A673 (cell line): Measurements from ENCODE around the gene MAFF. TPM values are rescaled to one million over a fixed set of nuclear protein-coding genes. Genes with fewer than 3 reads are reported as not detected.

Experiments
- BruUV-seq: library from RNA; stranded (reverse); fragments of 400-500 nt; replicated peaks from 2 replicates; lab custom pipeline; 2021; lab: Mats Ljungman, UMichigan
- CTCF ChIA-PET: fragments of 300-600 bp; sonication (Branson Sonifier 250); formaldehyde crosslinking; loops from one replicate; lab custom pipeline; 2022; ENCODE audit warnings: antibody characterized with exemption; lab: Charles Lee
- POLR2A ChIA-PET: fragments of 300-600 bp; sonication (Branson Sonifier 250); formaldehyde crosslinking; loops from one replicate; lab custom pipeline; 2022; ENCODE audit warnings: antibody characterized with exemption; ENCODE audit not compliant: low non-redundant PET; lab: Charles Lee
- DNase-seq: peaks from one replicate; pipeline ENCODE4 v3.0.0-alpha.2; 2015; ENCODE audit warnings: low spot score
- H3K27ac ChIP-seq: fragments of 200-600 bp; sonication (generic); 2 replicates; pipeline ENCODE4 v1.5.1; 2016; ENCODE audit warnings: mixed run types, low read depth, mild to moderate bottlenecking, mixed read lengths, antibody characterized with exemption, low read length; ENCODE audit not compliant: poor library complexity, severe bottlenecking
- H3K27me3 ChIP-seq: fragments of 200-600 bp; sonication (generic); replicated peaks from 2 replicates; pipeline ENCODE4 v1.6.1; 2017; ENCODE audit warnings: mixed run types, low read depth, mild to moderate bottlenecking, mixed read lengths, antibody characterized with exemption, low read length; ENCODE audit not compliant: insufficient read depth, poor library complexity
- H3K36me3 ChIP-seq: fragments of 200-600 bp; sonication (generic); 2 replicates; pipeline ENCODE4 v1.6.1; 2016; ENCODE audit warnings: mixed run types, mild to moderate bottlenecking, mixed read lengths, antibody characterized with exemption, low read length; ENCODE audit not compliant: insufficient read depth, poor library complexity, severe bottlenecking
- H3K4me1 ChIP-seq: fragments of 200-600 bp; sonication (generic); 2 replicates; pipeline ENCODE4 v1.6.1; 2017; ENCODE audit warnings: mixed run types, mild to moderate bottlenecking, mixed read lengths, antibody characterized with exemption, low read length; ENCODE audit not compliant: insufficient read depth, poor library complexity, severe bottlenecking
- H3K4me3 ChIP-seq: fragments of 200-600 bp; sonication (generic); 2 replicates; pipeline ENCODE4 v1.5.1; 2016; ENCODE audit warnings: low read depth, mixed run types, mild to moderate bottlenecking, mixed read lengths, low read length; ENCODE audit not compliant: poor library complexity, severe bottlenecking
- H3K9me3 ChIP-seq: fragments of 200-600 bp; sonication (generic); 2 replicates; pipeline ENCODE4 v1.6.1; 2016; ENCODE audit warnings: mixed run types, low read depth, mild to moderate bottlenecking, mixed read lengths, antibody characterized with exemption, low read length; ENCODE audit not compliant: poor library complexity, severe bottlenecking
- CTCF ChIP-seq: fragments of 300-800, 200-600 bp; sonication (generic); conservative IDR thresholded peaks from 2 replicates; pipeline ENCODE4 v1.5.1; 2017; ENCODE audit warnings: low read depth, mild to moderate bottlenecking, antibody characterized with exemption, low read length, moderate library complexity, mixed read lengths
- EZH2 ChIP-seq: fragments of 200-600 bp; sonication (generic); IDR thresholded peaks from 2 replicates; pipeline ENCODE4 v1.6.1; 2017; ENCODE audit warnings: borderline replicate concordance, low read depth, mild to moderate bottlenecking, mixed read lengths, antibody characterized with exemption, low read length; ENCODE audit not compliant: poor library complexity, severe bottlenecking
- intact Hi-C: fragments of 100-400 bp; cut with micrococcal nuclease; formaldehyde crosslinking; loops from one replicate; pipeline ENCODE4 v1.10.0; 2022; ENCODE audit not compliant: unreplicated experiment
- total RNA-seq: library from RNA; stranded (reverse); gene quantifications from 2 replicates; pipeline ENCODE4 v1.2.3, GENCODE V29; 2021

MAFF gene
- total RNA-seq, 1 experiment from 2014 or later = 6.3 TPM

- CTCF ChIA-PET = no interaction called here
- Histone ChIP-seq H3K4me1 (no peaks in the 10 kb centered on the region), H3K36me3 (no peaks in the 10 kb centered on the region), H3K9me3 (no peaks in the 10 kb centered on the region), H3K27me3 (no peaks in the 10 kb centered on the region), H3K4me3 (no peak overlapping the region), H3K27ac (no peak overlapping the region)
- POLR2A ChIA-PET = no interaction called here
- no TSS peak for BruUV-seq
- intact Hi-C loops = no loop called here
- TF ChIP-seq EZH2 (no peak), CTCF (no peak)
- DNase-seq = no peak
These were observed 49.0 kb downstream of the MAFF start for GRCh38 chr22:38250643-38251340.

- ChIA-PET CTCF (no interaction called here), POLR2A (no interaction called here)
- no peak overlapping the region for H3K4me3 ChIP-seq
- TF ChIP-seq EZH2 = no peak
- no peak for TF ChIP-seq CTCF
- H3K36me3 ChIP-seq = no peaks in the 10 kb centered on the region
- H3K9me3 ChIP-seq = no peaks in the 10 kb centered on the region
- H3K27me3 ChIP-seq = no peaks in the 10 kb centered on the region
- intact Hi-C loops = no loop called here
- H3K27ac ChIP-seq = no peak overlapping the region
- H3K4me1 ChIP-seq = no peaks in the 10 kb centered on the region
- no peak for DNase-seq
- no TSS peak for BruUV-seq
These were observed 49.5 kb downstream of the MAFF start for GRCh38 chr22:38251341-38251692.

DNA sequence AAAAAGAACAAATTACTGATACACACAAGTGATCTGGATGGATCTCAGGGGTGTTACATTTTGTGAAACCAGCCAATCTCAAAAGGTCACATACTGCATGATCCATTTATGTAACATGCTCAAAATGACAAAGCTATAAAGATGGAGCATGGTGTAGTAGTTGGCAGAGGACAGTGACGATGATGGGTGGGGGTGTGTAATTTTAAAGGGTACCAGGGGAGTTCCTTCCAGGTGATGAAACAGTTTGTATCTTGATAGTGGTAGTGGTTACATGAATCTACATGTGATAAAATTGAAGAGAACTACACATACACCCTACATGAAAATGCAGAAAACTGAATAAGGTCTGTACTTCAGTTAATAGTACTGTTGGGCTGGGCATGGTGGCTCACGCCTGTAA lies 53.9 kb downstream of the MAFF start:
- H3K4me3 ChIP-seq = no peak overlapping the region
- no peak for DNase-seq
- no peaks in the 10 kb centered on the region for H3K36me3 ChIP-seq
- peaks cover 7% of the 10 kb centered on the region for H3K4me1 ChIP-seq
- TF ChIP-seq CTCF (no peak), EZH2 (no peak)
- H3K27me3 ChIP-seq = no peaks in the 10 kb centered on the region
- intact Hi-C loops = no loop called here
- BruUV-seq = no TSS peak
- ChIA-PET CTCF (no interaction called here), POLR2A (no interaction called here)
- no peak overlapping the region for H3K27ac ChIP-seq
- no peaks in the 10 kb centered on the region for H3K9me3 ChIP-seq
